NCI-H1417 (cell line): ENCODE measurements around the gene NFU1.
A peak's percentile ranks its signal among the peaks of the same experiment; 100 is the strongest.
"Not testable (repeated sequence)": the region's sequence is repeated elsewhere in the genome, so short reads cannot be mapped to it uniquely, and the experiment has no call there.

Experiments
- DNase-seq, 3 experiments: peaks; one replicate each; lab custom pipeline; 2025; lab: John Stamatoyannopoulos, UW

The NFU1 gene

DNA sequence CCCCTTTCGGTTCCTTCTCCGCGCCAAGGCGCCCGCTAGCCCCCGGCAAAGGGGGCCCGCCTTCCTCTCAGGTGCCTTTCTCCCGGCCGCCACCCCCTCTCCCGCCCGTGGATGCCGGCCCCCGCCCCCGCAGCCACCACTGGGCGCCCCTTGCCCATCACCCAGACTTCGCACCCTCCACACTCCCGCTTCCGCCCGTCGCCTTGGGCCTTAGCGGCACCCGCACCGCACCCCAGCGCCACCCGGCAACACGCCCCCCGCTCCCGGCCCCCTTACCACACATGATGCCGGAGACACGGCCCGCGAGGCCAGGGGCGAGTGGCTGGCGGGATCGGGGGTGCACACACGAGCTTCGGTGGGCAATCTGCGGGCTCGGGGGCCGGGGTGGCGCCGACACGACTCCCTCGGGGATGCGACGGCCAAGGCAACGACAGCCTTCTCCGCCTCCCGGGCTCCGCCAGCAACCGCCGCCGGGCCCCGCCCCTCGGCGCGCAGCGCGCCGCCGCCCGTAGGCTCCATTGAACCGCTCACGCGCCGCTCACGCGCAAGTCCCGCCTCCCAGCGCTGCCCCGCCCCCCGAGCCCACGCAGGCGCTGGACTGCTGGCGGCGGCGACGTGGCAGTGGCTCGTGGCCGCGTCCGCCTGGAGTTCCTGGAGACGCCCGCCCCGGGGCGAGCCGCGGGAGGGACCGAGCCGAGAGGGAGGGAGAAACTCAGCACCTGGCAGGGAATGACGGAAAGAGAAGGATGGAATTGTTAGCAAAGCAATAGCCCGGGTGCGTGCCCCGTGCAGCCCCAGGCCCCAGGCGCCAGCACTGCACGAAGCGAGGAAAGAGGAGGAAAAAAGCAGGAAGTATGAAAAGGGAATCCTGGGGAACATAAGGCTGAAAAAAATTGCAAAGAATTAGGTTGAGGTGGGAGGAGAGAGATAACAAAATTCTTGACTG lies 50.2 kb downstream of the NFU1 start, which contains the start of gene GFPT1:
TSS of gene GFPT1 (minus strand) at position 439 of the 946 bp plus-strand sequence. CDS start at position 283, 156 bp downstream.
- DNase-seq = peak; percentile 97 to 99 (median 98)

DNA sequence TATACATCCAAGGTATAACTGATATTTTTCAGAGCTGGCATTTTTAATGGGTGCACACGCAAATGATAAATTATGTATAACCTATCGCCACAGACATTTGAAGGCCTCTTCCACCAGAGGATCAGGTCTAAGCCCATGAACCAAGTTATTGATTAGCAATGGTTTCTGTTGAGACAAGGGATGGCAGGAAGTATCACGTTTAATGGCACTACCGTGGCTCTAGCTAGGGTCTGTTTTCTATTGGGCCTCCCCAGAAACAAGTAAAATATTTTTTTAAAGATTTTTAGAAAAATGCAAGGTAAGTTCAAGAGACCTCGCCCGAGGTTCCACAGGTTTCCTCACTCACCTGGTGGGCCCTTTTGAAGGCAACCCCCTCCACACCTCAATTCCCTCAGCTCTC lies 50.9 kb downstream of the NFU1 start:
- peak in 1 of 3 experiments; percentile 69 for DNase-seq

- DNase-seq = peak in 1 of 3 experiments; percentile 48
Measured at GRCh38 chr2:69385443-69386151, 51.6 kb downstream of the NFU1 start.

GRCh38 chr2:69384618-69385081 lies 52.6 kb downstream of the NFU1 start:
- DNase-seq = no peak

- no peak for DNase-seq
Measured at GRCh38 chr2:69383176-69383812, 53.9 kb downstream of the NFU1 start.

- no peak for DNase-seq
Measured at GRCh38 chr2:69382547-69382946, 54.7 kb downstream of the NFU1 start.

GRCh38 chr2:69381337-69381737 lies 55.9 kb downstream of the NFU1 start:
- DNase-seq = no peak

DNA sequence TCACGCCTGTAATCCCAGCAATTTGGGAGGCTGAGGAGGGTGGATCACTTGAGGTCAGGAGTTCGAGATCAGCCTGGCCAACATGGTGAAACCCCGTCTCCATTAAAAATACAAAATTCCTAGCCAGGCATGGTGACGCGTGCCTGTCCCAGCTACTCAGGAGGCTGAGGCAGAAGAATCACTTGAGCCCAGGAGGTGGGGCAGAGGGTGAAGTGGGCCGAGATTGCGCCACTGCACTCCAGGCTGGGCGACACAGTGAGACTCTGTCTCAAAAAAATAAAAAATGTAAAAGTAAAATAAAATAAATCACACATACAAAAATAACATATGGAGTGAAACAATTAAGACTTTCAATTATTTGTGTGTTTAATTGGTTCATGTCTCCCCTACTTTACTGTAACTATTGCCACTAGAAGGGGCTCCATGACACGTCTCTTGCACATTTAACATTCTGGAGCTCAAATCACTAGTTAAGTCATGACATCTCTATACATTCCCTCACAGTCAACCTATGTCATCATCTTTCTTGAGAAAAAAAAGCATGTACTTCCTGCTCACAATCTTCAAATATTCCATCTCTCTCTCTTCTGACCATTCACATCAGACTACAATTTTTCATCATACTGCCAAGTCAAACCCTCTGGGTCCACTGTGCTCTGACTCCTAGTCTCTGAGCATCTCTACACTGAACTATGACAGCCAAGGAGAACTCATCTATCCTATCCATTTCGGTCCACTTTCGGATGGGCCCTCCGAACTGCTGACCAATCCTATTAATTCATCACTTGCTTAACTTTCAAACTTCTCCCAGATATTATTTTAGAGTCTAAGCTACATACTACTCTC lies 56.9 kb downstream of the NFU1 start:
- no peak for DNase-seq

- no peak for DNase-seq
Measured at GRCh38 chr2:69376403-69376802, 60.8 kb downstream of the NFU1 start.

- DNase-seq = peak; percentile 63 to 89 (median 66)
Measured at GRCh38 chr2:69375494-69376353, 61.5 kb downstream of the NFU1 start.

DNA sequence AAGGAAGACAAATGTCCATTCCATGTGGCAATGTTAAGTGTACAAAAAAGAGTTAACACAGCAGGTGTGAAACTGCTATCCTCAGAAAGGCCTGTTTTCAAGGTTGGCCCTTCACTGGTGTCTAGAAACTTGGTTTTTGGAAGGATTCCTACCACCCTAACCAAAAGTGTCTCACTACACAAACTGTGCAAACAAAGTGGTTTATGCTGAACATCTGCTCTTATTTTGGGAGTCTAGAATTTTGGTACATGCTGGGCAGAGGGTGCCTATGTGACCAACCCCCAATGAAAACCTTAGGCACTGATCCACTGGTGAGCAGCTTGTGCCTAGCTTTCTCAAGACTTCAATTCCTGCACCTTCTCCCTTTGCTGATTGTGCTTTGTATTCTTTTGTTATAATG lies 64.5 kb downstream of the NFU1 start:
- no peak for DNase-seq

- no peak for DNase-seq
Measured at GRCh38 chr2:69369802-69370201, 67.4 kb downstream of the NFU1 start.

- DNase-seq = no peak
Measured at GRCh38 chr2:69368588-69368987, 68.6 kb downstream of the NFU1 start.

GRCh38 chr2:69359371-69359770 lies 77.9 kb downstream of the NFU1 start:
- DNase-seq = no peak

GRCh38 chr2:69358914-69359313 lies 78.3 kb downstream of the NFU1 start:
- no peak for DNase-seq

- DNase-seq = no peak
Measured at GRCh38 chr2:69356471-69356870, 80.8 kb downstream of the NFU1 start.

DNA sequence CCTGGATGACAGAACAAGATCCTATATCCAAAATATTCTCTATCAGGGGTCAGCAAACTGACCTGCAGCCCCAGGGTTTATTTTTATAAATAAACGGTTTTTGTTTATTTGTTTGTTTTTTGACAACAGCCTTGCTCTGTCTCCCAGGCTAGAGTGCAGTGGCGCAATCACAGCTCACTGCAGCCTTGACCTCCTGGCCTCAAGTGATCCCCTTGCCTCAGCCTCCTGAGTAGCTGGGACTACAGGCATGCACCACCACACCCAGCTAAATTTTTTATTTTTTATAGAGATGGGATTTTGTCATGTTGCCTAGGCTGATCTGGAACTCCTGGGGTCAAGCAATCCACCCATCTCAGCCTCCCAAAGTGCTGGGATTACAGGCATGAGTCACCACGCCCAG lies 82.3 kb downstream of the NFU1 start:
- not testable (repeated sequence) for DNase-seq

GRCh38 chr2:69353360-69353759 lies 83.9 kb downstream of the NFU1 start:
- no peak for DNase-seq

GRCh38 chr2:69348781-69349180 lies 88.5 kb downstream of the NFU1 start:
- no peak for DNase-seq
